ENCODE results near the gene ULBP3.
"Not testable (repeated sequence)": the region's sequence is repeated elsewhere in the genome, so short reads cannot be mapped to it uniquely, and the experiment has no call there.

The ULBP3 gene

GRCh38 chr6:150014623-150015280 lies 54.2 kb downstream of the ULBP3 start:
- not testable (repeated sequence) for H3K4me2 ChIP-seq (ENCODE audit: low read depth, low read length, poor library complexity, severe bottlenecking); H3K27me3 ChIP-seq (ENCODE audit: insufficient read depth, low read length, poor library complexity, severe bottlenecking); H3K4me1 ChIP-seq (ENCODE audit: insufficient read depth, low read length, poor library complexity, severe bottlenecking); H3F3A ChIP-seq (ENCODE audit: low read depth); H2AFZ ChIP-seq (ENCODE audit: low read length); H4K20me1 ChIP-seq (ENCODE audit: insufficient read depth, low read length, poor library complexity, severe bottlenecking); H3K4me3 ChIP-seq (ENCODE audit: low read length, poor library complexity, severe bottlenecking); H3K9me3 ChIP-seq (ENCODE audit: insufficient read depth, low read depth, low read length); H3K36me3 ChIP-seq (ENCODE audit: insufficient read depth, low read length); H3K9me2 ChIP-seq (replicated peaks; ENCODE audit: low read depth, low read length); H3K9ac ChIP-seq (ENCODE audit: low read depth, low read length, poor library complexity, severe bottlenecking); H3K79me2 ChIP-seq (ENCODE audit: insufficient read depth, low read length)

- H3K36me3 ChIP-seq (ENCODE audit: insufficient read depth, low read length); H3K9ac ChIP-seq (ENCODE audit: low read depth, low read length, poor library complexity, severe bottlenecking); H2AFZ ChIP-seq (ENCODE audit: low read length); H3K27me3 ChIP-seq (ENCODE audit: insufficient read depth, low read length, poor library complexity, severe bottlenecking); H3K4me2 ChIP-seq (ENCODE audit: low read depth, low read length, poor library complexity, severe bottlenecking); H4K20me1 ChIP-seq (ENCODE audit: insufficient read depth, low read length, poor library complexity, severe bottlenecking); H3K4me3 ChIP-seq (ENCODE audit: low read length, poor library complexity, severe bottlenecking); H3K4me1 ChIP-seq (ENCODE audit: insufficient read depth, low read length, poor library complexity, severe bottlenecking); H3K9me3 ChIP-seq (ENCODE audit: insufficient read depth, low read depth, low read length); H3K9me2 ChIP-seq (replicated peaks; ENCODE audit: low read depth, low read length); H3K79me2 ChIP-seq (ENCODE audit: insufficient read depth, low read length); H3F3A ChIP-seq (ENCODE audit: low read depth): not testable (repeated sequence)
Observed at GRCh38 chr6:150013785-150014622, 54.9 kb downstream of the ULBP3 start.

GRCh38 chr6:150012846-150013784 lies 55.8 kb downstream of the ULBP3 start:
- not testable (repeated sequence) for H3K4me2 ChIP-seq (ENCODE audit: low read depth, low read length, poor library complexity, severe bottlenecking); H3K27me3 ChIP-seq (ENCODE audit: insufficient read depth, low read length, poor library complexity, severe bottlenecking); H3K79me2 ChIP-seq (ENCODE audit: insufficient read depth, low read length); H3K4me1 ChIP-seq (ENCODE audit: insufficient read depth, low read length, poor library complexity, severe bottlenecking); H4K20me1 ChIP-seq (ENCODE audit: insufficient read depth, low read length, poor library complexity, severe bottlenecking); H3K4me3 ChIP-seq (ENCODE audit: low read length, poor library complexity, severe bottlenecking); H3K9me2 ChIP-seq (replicated peaks; ENCODE audit: low read depth, low read length); H2AFZ ChIP-seq (ENCODE audit: low read length); H3K9ac ChIP-seq (ENCODE audit: low read depth, low read length, poor library complexity, severe bottlenecking); H3K36me3 ChIP-seq (ENCODE audit: insufficient read depth, low read length); H3K9me3 ChIP-seq (ENCODE audit: insufficient read depth, low read depth, low read length); H3F3A ChIP-seq (ENCODE audit: low read depth)
